Type B pancreatic cell (in vitro differentiated cells): ENCODE results near the gene CLDN22. TPM values are rescaled to one million over a fixed set of nuclear protein-coding genes. Genes with fewer than 3 reads are reported as not detected.

Experiments
- DNase-seq: peaks from one replicate; pipeline ENCODE4 v3.0.0; 2021; ENCODE audit warnings: mixed read lengths; ENCODE audit not compliant: unreplicated experiment; ENCODE audit errors: extremely low spot score
- H3K27ac Mint-ChIP-seq: 2 replicates; pipeline ENCODE4 v1.8.0; 2021; ENCODE audit warnings: mild to moderate bottlenecking, mixed read lengths
- H3K27me3 Mint-ChIP-seq: 2 replicates; pipeline ENCODE4 v1.8.0; 2021; ENCODE audit warnings: mixed read lengths
- H3K36me3 Mint-ChIP-seq: 2 replicates; pipeline ENCODE4 v1.8.0; 2021; ENCODE audit warnings: mixed read lengths
- H3K4me1 Mint-ChIP-seq: one replicate; pipeline ENCODE4 v1.8.0; 2021; ENCODE audit warnings: mixed read lengths; ENCODE audit not compliant: unreplicated experiment
- H3K4me3 Mint-ChIP-seq: 2 replicates; pipeline ENCODE4 v1.8.0; 2021; ENCODE audit warnings: mild to moderate bottlenecking, mixed read lengths
- H3K9me3 Mint-ChIP-seq: 2 replicates; pipeline ENCODE4 v1.8.0; 2021; ENCODE audit warnings: mixed read lengths
- CTCF ChIP-seq: fragments of 200-600 bp; sonication (generic); conservative IDR thresholded peaks from 2 replicates; pipeline ENCODE4 v1.5.0; 2021; ENCODE audit warnings: antibody characterized with exemption, mild to moderate bottlenecking
- total RNA-seq: library from RNA; stranded (reverse); gene quantifications from 2 replicates; pipeline ENCODE4 v1.2.1, GENCODE V29; 2021; ENCODE audit warnings: low replicate concordance

Gene CLDN22
- total RNA-seq, 1 donor from 2014 or later, result not detected

GRCh38 chr4:183295711-183296110, 24.4 kb downstream of the CLDN22 start:
- peaks cover 35% of the 10 kb centered on the region for H3K36me3 Mint-ChIP-seq
- H3K4me3 Mint-ChIP-seq, result no peak overlapping the region
- no peaks in the 10 kb centered on the region for H3K27me3 Mint-ChIP-seq
- H3K9me3 Mint-ChIP-seq, result no peaks in the 10 kb centered on the region
- peak overlapping the region; percentile 65 for H3K27ac Mint-ChIP-seq
- DNase-seq, result no peak
- H3K4me1 Mint-ChIP-seq, result peaks cover 3% of the 10 kb centered on the region
- TF ChIP-seq CTCF, result no peak

- no peak for DNase-seq
- TF ChIP-seq CTCF, result no peak
- no peaks in the 10 kb centered on the region for H3K27me3 Mint-ChIP-seq
- H3K36me3 Mint-ChIP-seq, result peaks cover 57% of the 10 kb centered on the region
- no peaks in the 10 kb centered on the region for H3K4me1 Mint-ChIP-seq
- H3K9me3 Mint-ChIP-seq, result no peaks in the 10 kb centered on the region
- no peak overlapping the region for H3K4me3 Mint-ChIP-seq
- H3K27ac Mint-ChIP-seq, result no peak overlapping the region
Measured at GRCh38 chr4:183291070-183291469, 29.0 kb downstream of the CLDN22 start.

GRCh38 chr4:183289688-183290087, 30.4 kb downstream of the CLDN22 start:
- Mint-ChIP-seq H3K36me3 (peaks cover 47% of the 10 kb centered on the region), H3K27me3 (no peaks in the 10 kb centered on the region), H3K9me3 (no peaks in the 10 kb centered on the region), H3K4me1 (no peaks in the 10 kb centered on the region), H3K27ac (no peak overlapping the region), H3K4me3 (no peak overlapping the region)
- DNase-seq, result no peak
- TF ChIP-seq CTCF, result no peak

GRCh38 chr4:183288955-183289354, 31.1 kb downstream of the CLDN22 start:
- no peak for TF ChIP-seq CTCF
- Mint-ChIP-seq H3K4me1 (no peaks in the 10 kb centered on the region), H3K9me3 (no peaks in the 10 kb centered on the region), H3K4me3 (no peak overlapping the region), H3K27me3 (no peaks in the 10 kb centered on the region), H3K27ac (no peak overlapping the region), H3K36me3 (peaks cover 44% of the 10 kb centered on the region)
- DNase-seq, result no peak

- Mint-ChIP-seq H3K4me3 (no peak overlapping the region), H3K4me1 (no peaks in the 10 kb centered on the region), H3K27me3 (no peaks in the 10 kb centered on the region), H3K36me3 (peaks cover 42% of the 10 kb centered on the region), H3K9me3 (no peaks in the 10 kb centered on the region), H3K27ac (no peak overlapping the region)
- DNase-seq, result no peak
- TF ChIP-seq CTCF, result no peak
Measured at GRCh38 chr4:183287677-183288076, 32.4 kb downstream of the CLDN22 start.

- Mint-ChIP-seq H3K36me3 (peaks cover 39% of the 10 kb centered on the region), H3K27ac (no peak overlapping the region), H3K4me3 (no peak overlapping the region), H3K4me1 (no peaks in the 10 kb centered on the region), H3K9me3 (no peaks in the 10 kb centered on the region), H3K27me3 (no peaks in the 10 kb centered on the region)
- DNase-seq, result no peak
- TF ChIP-seq CTCF, result no peak
Measured at GRCh38 chr4:183287309-183287659, 32.8 kb downstream of the CLDN22 start.
